SH-SY5Y (cell line): ENCODE results near the gene AGMO.

Experiments
- GATA2 ChIP-seq: IDR thresholded peaks from 2 replicates; pipeline ENCODE4 v1.6.1; 2011; ENCODE audit warnings: mild to moderate bottlenecking, low read depth, low read length
- GATA3 ChIP-seq: IDR thresholded peaks from 2 replicates; pipeline ENCODE4 v1.6.1; 2011; ENCODE audit warnings: low read depth, mild to moderate bottlenecking, low read length, moderate library complexity

AGMO gene

GRCh38 chr7:15292138-15292537 lies 269.7 kb downstream of the AGMO start:
- TF ChIP-seq GATA2 (no peak), GATA3 (no peak)

GRCh38 chr7:15291699-15292098 lies 270.1 kb downstream of the AGMO start:
- TF ChIP-seq GATA3 (no peak), GATA2 (no peak)

- TF ChIP-seq GATA3 (no peak), GATA2 (no peak)
Measured at GRCh38 chr7:15288741-15289140, 273.1 kb downstream of the AGMO start.

GRCh38 chr7:15284396-15284795 lies 277.4 kb downstream of the AGMO start:
- no peak for TF ChIP-seq GATA2
- no peak for TF ChIP-seq GATA3

- TF ChIP-seq GATA3, result no peak
- no peak for TF ChIP-seq GATA2
Measured at GRCh38 chr7:15280078-15280733, 281.6 kb downstream of the AGMO start.

GRCh38 chr7:15279640-15280039 lies 282.2 kb downstream of the AGMO start:
- TF ChIP-seq GATA3 (no peak), GATA2 (no peak)

- TF ChIP-seq GATA2, result no peak
- no peak for TF ChIP-seq GATA3
Measured at GRCh38 chr7:15257689-15258088, 304.1 kb downstream of the AGMO start.

GRCh38 chr7:15252181-15252580 lies 309.6 kb downstream of the AGMO start:
- TF ChIP-seq GATA2 (no peak), GATA3 (no peak)

- no peak for TF ChIP-seq GATA2
- TF ChIP-seq GATA3, result no peak
Measured at GRCh38 chr7:15248514-15248913, 313.3 kb downstream of the AGMO start.

- TF ChIP-seq GATA2 (no peak), GATA3 (no peak)
Measured at GRCh38 chr7:15245831-15246230, 316.0 kb downstream of the AGMO start.

- no peak for TF ChIP-seq GATA2
- no peak for TF ChIP-seq GATA3
Measured at GRCh38 chr7:15239801-15240200, 322.0 kb downstream of the AGMO start.

GRCh38 chr7:15236952-15237351 lies 324.9 kb downstream of the AGMO start:
- TF ChIP-seq GATA2, result no peak
- TF ChIP-seq GATA3, result no peak

GRCh38 chr7:15234431-15234830 lies 327.4 kb downstream of the AGMO start:
- TF ChIP-seq GATA3, result no peak
- TF ChIP-seq GATA2, result no peak

- TF ChIP-seq GATA3 (no peak), GATA2 (no peak)
Measured at GRCh38 chr7:15228831-15229230, 333.0 kb downstream of the AGMO start.

- no peak for TF ChIP-seq GATA3
- no peak for TF ChIP-seq GATA2
Measured at GRCh38 chr7:15225981-15226380, 335.8 kb downstream of the AGMO start.

- TF ChIP-seq GATA2, result no peak
- TF ChIP-seq GATA3, result no peak
Measured at GRCh38 chr7:15219758-15220157, 342.1 kb downstream of the AGMO start.
